GM12865 (cell line): ENCODE results near the gene ACP7.
"Not testable (repeated sequence)": the region's sequence is repeated elsewhere in the genome, so short reads cannot be mapped to it uniquely, and the experiment has no call there.

ENCODE experiments used
- DNase-seq: peaks from one replicate; pipeline ENCODE4 v3.0.0; 2010; ENCODE audit warnings: low read depth
- H3K4me3 ChIP-seq: 2 replicates; pipeline ENCODE4 v1.5.1; 2011; ENCODE audit warnings: mild to moderate bottlenecking, low read depth, low read length, control low read depth
- CTCF ChIP-seq: IDR thresholded peaks from 2 replicates; pipeline ENCODE4 v1.5.1; 2011; ENCODE audit warnings: low read length, control low read depth, low read depth, inconsistent platforms; ENCODE audit not compliant: insufficient read depth; ENCODE audit errors: missing control alignments

The ACP7 gene

DNA sequence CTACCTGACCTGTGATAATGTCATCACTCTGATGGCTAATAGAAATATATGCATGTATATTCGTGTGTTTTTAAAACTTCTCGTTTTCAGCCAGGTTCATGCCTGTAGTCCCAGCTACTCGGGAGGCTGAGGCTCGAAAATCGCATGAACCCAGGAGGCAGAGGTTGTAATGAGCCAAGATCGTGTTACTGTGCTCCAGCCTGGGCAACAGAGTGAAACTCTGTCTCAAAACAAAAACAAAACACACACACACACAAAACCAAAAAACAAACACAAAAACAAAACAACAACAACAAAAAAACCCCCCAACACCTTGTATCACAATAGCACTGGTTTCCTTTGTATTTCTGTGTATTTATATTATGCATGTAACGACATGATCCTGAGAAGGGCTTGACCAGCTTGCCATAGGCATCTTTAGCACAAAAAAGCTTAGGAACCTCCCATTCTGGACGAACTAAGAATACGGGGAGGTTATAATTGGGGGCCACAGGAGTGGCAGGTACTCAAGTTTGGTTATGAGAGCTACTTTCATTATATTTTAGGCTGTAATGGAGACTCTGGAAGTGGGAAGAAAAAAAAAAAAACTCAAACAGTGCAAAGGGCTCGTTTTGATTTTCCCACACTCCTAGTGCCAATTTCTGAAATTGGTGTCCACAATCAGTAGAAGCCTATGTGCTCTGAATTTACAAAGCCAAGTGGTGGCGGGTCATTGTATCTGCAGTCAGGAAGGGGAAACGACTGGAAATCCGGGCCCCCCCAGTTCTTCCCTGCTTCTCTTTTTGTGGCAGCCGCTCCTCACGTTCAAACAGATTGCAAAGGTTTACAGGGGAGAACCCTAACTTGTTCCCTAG, 1.2 kb upstream of the ACP7 start:
- H3K4me3 ChIP-seq: no peak overlapping the region

DNA sequence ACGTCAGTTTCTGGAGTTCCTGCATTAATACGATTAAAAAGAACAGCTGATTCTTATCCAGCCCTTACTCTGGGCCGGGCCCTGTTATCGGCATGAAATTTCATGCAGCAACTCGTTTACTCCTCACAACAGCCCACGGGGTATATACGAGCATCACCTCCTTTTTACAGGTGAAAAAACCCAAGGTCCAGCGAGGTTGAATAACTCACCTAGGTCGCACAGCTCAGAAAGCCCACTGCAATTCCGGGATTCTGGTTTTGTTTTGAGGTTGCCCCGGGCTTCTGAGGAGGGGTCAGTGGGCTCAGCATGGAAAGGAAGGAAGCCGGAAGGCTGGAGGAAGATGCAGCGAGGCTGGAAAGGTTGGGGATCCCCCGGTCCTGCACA, 577 bp upstream of the ACP7 start:
- no peak for DNase-seq
- no peak for TF ChIP-seq CTCF
- H3K4me3 ChIP-seq: no peak overlapping the region

More for the DNA sequence above, 1.2 kb upstream of the ACP7 start:
- DNase-seq: no peak
- no peak for TF ChIP-seq CTCF

GRCh38 chr19:39084732-39085080, 538 bp downstream of the ACP7 start:
- DNase-seq: no peak
- no peak for TF ChIP-seq CTCF
- no peak overlapping the region for H3K4me3 ChIP-seq

GRCh38 chr19:39085392-39085791, 1.2 kb downstream of the ACP7 start:
- no peak for TF ChIP-seq CTCF
- no peak for DNase-seq
- no peak overlapping the region for H3K4me3 ChIP-seq

DNA sequence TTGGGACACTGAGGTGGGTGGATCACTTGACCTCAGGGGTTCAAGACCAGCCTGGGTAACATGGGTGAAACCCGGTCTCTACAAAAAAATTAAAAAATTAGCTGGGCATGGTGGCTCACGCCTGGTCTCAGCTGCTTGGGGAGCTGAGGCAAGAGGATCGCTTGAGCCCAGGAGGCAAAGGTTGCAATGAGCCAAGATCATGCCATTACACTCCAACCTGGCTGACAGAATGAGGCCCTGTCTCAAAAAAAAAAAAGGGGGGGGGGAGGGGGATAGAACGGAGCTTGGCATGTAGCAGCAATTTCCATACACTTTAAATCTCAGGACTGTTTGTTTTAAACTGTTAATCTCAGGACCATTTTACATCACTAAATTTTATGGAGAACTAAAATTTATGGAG, 2.2 kb downstream of the ACP7 start:
- DNase-seq: no peak
- no peak overlapping the region for H3K4me3 ChIP-seq
- no peak for TF ChIP-seq CTCF

DNA sequence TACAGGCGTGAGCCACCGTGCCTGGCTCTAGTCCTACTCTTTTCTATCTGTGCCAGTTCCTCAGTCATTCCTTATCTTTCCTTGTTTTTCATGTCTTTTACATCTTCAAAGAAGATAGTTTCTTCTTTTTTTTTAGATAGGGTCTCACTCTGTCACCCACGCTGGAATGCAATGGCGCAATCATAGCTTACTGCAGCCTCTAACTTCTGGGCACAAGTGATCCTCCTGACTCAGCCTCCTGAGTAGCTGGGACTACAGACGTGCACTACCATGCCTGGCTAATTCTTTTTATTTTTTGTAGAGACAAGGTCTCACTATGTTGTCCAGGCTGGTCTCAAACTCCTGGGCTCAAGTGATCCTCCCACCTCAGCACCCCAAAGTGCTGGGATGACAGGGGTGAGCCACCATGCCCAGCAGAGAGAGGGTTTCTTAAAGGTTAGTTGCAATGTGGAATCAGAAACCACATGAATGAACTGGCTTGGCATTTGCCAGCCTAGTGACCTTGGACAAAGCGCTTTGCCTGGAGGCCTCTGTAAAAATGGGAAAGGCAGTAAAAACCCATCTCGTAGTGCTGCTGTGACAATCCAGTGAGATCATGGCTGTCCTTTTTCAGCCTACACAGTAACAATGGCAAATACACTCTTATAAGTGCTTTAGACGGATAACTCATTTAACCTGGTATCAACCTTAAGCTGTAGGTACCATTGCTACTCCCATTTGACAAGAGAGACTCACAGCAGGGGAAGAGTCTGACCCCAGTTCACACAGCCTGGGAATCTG, 3.9 kb downstream of the ACP7 start:
- TF ChIP-seq CTCF: no peak
- DNase-seq: no peak
- no peak overlapping the region for H3K4me3 ChIP-seq

DNA sequence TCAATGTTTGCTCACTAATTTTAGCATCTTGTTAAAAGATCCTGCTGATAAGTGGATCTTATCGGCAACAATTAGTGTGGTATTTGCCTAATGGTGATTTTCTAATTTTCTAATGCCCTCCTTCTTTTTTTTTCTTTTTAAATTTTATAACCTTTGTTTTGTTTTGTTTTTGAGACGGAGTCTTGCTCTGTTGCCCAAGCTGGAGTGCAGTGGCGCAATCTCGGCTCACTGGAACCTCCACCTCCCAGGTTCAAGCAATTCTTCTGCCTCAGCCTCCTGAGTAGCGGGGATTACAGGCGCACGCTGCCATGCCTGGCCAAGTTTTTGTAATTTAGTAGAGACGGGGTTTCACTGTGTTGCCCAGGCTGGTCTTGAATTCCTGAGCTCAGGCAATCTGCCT, 5.8 kb downstream of the ACP7 start:
- H3K4me3 ChIP-seq, DNase-seq: not testable (repeated sequence)
